CD14-positive monocyte (primary cell): ENCODE measurements around the gene CNR1. TPM values are rescaled to one million over a fixed set of nuclear protein-coding genes. Genes with fewer than 3 reads are reported as not detected.
A peak's percentile ranks its signal among the peaks of the same experiment; 100 is the strongest.

Experiments used
- DNase-seq, 3 donors: peaks; one replicate each; pipeline ENCODE4 v3.0.0-alpha.2; 2011 to 2022
- H2AFZ ChIP-seq: 2 replicates; pipeline ENCODE4 v1.6.0; 2012; ENCODE audit warnings: mild to moderate bottlenecking, low read depth, low read length, inconsistent platforms; ENCODE audit not compliant: insufficient read depth, poor library complexity, severe bottlenecking
- H3K27ac ChIP-seq, 2 donors: 1 replicate in 1 of 2; 2 replicates in 1 of 2; pipeline ENCODE4 v1.5.1; 2012 to 2013; ENCODE audit warnings: low read length in 2 of 2, control low read depth in 1 of 2, inconsistent platforms in 1 of 2, low read depth in 1 of 2, mild to moderate bottlenecking in 1 of 2
- H3K27me3 ChIP-seq, 2 donors: one replicate each; pipeline versions ENCODE4 v1.6.0 to v1.6.1; 2011 to 2013; ENCODE audit warnings: low read length in 2 of 2; ENCODE audit not compliant: control insufficient read depth in 2 of 2, insufficient read depth in 2 of 2
- H3K36me3 ChIP-seq, 2 donors: replicated peaks in 1 of 2; 1 replicate in 1 of 2; 2 replicates in 1 of 2; pipeline versions ENCODE4 v1.5.1 to v1.6.1; 2012 to 2013; ENCODE audit warnings: low read length in 2 of 2, control low read depth in 1 of 2, inconsistent platforms in 1 of 2, mild to moderate bottlenecking in 1 of 2; ENCODE audit not compliant: insufficient read depth in 2 of 2, control insufficient read depth in 1 of 2
- H3K4me1 ChIP-seq, 2 donors: 1 replicate in 1 of 2; 2 replicates in 1 of 2; pipeline versions ENCODE4 v1.5.1 to v1.6.1; 2012 to 2013; ENCODE audit warnings: low read length in 2 of 2, control low read depth in 1 of 2, inconsistent platforms in 1 of 2, mild to moderate bottlenecking in 1 of 2, moderate library complexity in 1 of 2; ENCODE audit not compliant: insufficient read depth in 2 of 2, control insufficient read depth in 1 of 2
- H3K4me2 ChIP-seq: replicated peaks from 2 replicates; pipeline ENCODE3; 2012; ENCODE audit warnings: low read length, moderate library complexity, mild to moderate bottlenecking; ENCODE audit not compliant: poor library complexity, severe bottlenecking; ENCODE audit errors: extremely low read depth
- H3K4me3 ChIP-seq, 3 experiments: fragments of 200-600 bp in 1 of 3; sonication (generic) in 1 of 3; replicated peaks in 1 of 3; 1 replicate in 2 of 3; 2 replicates in 1 of 3; pipeline ENCODE4 v1.5.1; 2011 to 2013; ENCODE audit warnings: low read length in 3 of 3, mild to moderate bottlenecking in 3 of 3, control low read depth in 2 of 3, low read depth in 2 of 3, inconsistent platforms in 1 of 3, moderate library complexity in 1 of 3
- H3K79me2 ChIP-seq: 2 replicates; pipeline ENCODE4 v1.6.0; 2012; ENCODE audit warnings: mild to moderate bottlenecking, control low read depth, inconsistent platforms, low read length, moderate library complexity; ENCODE audit not compliant: insufficient read depth
- H3K9ac ChIP-seq: 2 replicates; pipeline ENCODE4 v1.6.0; 2017; ENCODE audit warnings: low read length, mild to moderate bottlenecking; ENCODE audit not compliant: insufficient read depth, poor library complexity, severe bottlenecking
- H3K9me3 ChIP-seq, 2 donors: replicated peaks in 1 of 2; 1 replicate in 1 of 2; 2 replicates in 1 of 2; pipeline versions ENCODE4 v1.5.1 to v1.6.1; 2012 to 2013; ENCODE audit warnings: low read length in 2 of 2, control low read depth in 1 of 2; ENCODE audit not compliant: control insufficient read depth in 1 of 2, insufficient read depth in 1 of 2
- H4K20me1 ChIP-seq: 2 replicates; pipeline ENCODE4 v1.6.0; 2012; ENCODE audit warnings: mild to moderate bottlenecking, low read length, control low read depth, moderate library complexity; ENCODE audit not compliant: insufficient read depth
- H3K27ac Mint-ChIP-seq, 7 donors: one replicate each; pipeline ENCODE4 v1.8.0; 2020; ENCODE audit warnings: mild to moderate bottlenecking in 7 of 7, mixed read lengths in 7 of 7, moderate library complexity in 6 of 7, inconsistent platforms in 2 of 7
- H3K27me3 Mint-ChIP-seq, 3 donors: one replicate each; pipeline ENCODE4 v1.8.0; 2021 to 2022; ENCODE audit warnings: low read depth in 3 of 3, mild to moderate bottlenecking in 3 of 3, mixed read lengths in 3 of 3, moderate library complexity in 3 of 3, inconsistent platforms in 1 of 3
- H3K36me3 Mint-ChIP-seq, 2 donors: one replicate each; pipeline ENCODE4 v1.8.0; 2020; ENCODE audit warnings: mixed read lengths in 2 of 2, inconsistent platforms in 1 of 2, mild to moderate bottlenecking in 1 of 2
- H3K4me1 Mint-ChIP-seq: one replicate; pipeline ENCODE4 v1.8.0; 2020; ENCODE audit warnings: mild to moderate bottlenecking, mixed read lengths
- H3K4me3 Mint-ChIP-seq, 2 donors: one replicate each; pipeline ENCODE4 v1.8.0; 2020; ENCODE audit warnings: mild to moderate bottlenecking in 2 of 2, mixed read lengths in 2 of 2, moderate library complexity in 1 of 2
- H3K9me3 Mint-ChIP-seq, 7 donors: one replicate each; pipeline ENCODE4 v1.8.0; 2020 to 2022; ENCODE audit warnings: mixed read lengths in 7 of 7, mild to moderate bottlenecking in 6 of 7, moderate library complexity in 6 of 7, inconsistent platforms in 2 of 7
- CTCF ChIP-seq: fragments of 200-600 bp; IDR thresholded peaks from one replicate; pipeline ENCODE4 v1.8.0; 2022; ENCODE audit warnings: antibody characterized with exemption, mild to moderate bottlenecking
- WGBS: methylation state at CpG from one replicate; pipeline ENCODE4 v1.1.5; 2013; ENCODE audit warnings: missing lambda C conversion rate; ENCODE audit not compliant: insufficient coverage; 5-methylcytosine and 5-hydroxymethylcytosine counted together
- intact Hi-C, 2 donors: fragments of 100-400 bp; cut with micrococcal nuclease; formaldehyde crosslinking; loops; one replicate each; pipeline versions ENCODE4 v1.15.0 to v1.15.1; 2023
- polyA plus RNA-seq, 3 donors: library from polyadenylated mRNA; depleted of rRNA in 1 of 3; unstranded in 2 of 3; stranded (reverse) in 1 of 3; fragments of 300-500 nt in 2 of 3; fragments of >200 nt in 1 of 3; fragmentation: Illumina TruSeq in 2 of 3; gene quantifications; 1 replicate in 2 of 3; 2 replicates in 1 of 3; pipeline ENCODE4 v1.2.3, GENCODE V29; 2012 to 2021

Gene CNR1
- polyA plus RNA-seq, 3 donors: 0.04 to 0.07 TPM; not detected in 1

DNA sequence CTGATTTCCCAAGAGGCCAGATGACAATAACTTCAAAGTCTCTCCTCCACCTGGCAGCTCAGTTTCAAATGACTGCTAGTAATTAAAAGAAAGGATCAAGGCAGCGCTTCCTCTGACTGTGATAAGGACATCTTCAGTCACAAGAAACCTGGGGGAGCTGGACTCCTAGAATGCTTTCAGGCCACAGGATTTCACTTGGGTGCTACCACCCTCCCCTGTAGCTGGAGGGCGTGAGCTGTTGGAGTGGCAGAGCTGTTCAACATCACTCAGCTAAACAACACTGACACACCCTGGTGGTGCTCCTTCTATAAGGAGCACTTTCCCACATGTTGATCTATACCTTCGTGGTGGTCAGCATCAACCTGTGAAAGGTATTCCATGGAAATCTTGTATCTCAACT is 2.2 kb upstream of the CNR1 start:
- Mint-ChIP-seq H3K4me1 (peaks cover 14% of the 10 kb centered on the region), H3K4me3 (peak overlapping the region in 1 of 2 donors; percentile 85), H3K27me3 (peaks cover 63 to 78% (median 76%) of the 10 kb centered on the region in 3 donors), H3K36me3 (peaks cover 2 to 8% of the 10 kb centered on the region in 2 donors), H3K27ac (no peak overlapping the region), H3K9me3 (peaks cover 0 to 15% (median 7%) of the 10 kb centered on the region in 7 donors)
- H3K4me1 ChIP-seq: peaks cover 15 to 19% of the 10 kb centered on the region in 2 donors
- no peak for TF ChIP-seq CTCF
- intact Hi-C loops: no loop called here
- H3K27ac ChIP-seq: no peak overlapping the region
- H3K79me2 ChIP-seq: no peaks in the 10 kb centered on the region
- no peak overlapping the region for H3K9ac ChIP-seq
- H4K20me1 ChIP-seq: no peaks in the 10 kb centered on the region
- peaks cover 0 to 17% of the 10 kb centered on the region in 2 donors for H3K9me3 ChIP-seq
- WGBS: 74% methylated on average over 2 of the region's 3 CpGs
- H3K36me3 ChIP-seq: no peaks in the 10 kb centered on the region
- no peak for DNase-seq
- no peak overlapping the region for H3K4me3 ChIP-seq
- no peak overlapping the region for H3K4me2 ChIP-seq
- no peak overlapping the region for H2AFZ ChIP-seq
- H3K27me3 ChIP-seq: peaks cover 70 to 77% of the 10 kb centered on the region in 2 donors

- Mint-ChIP-seq H3K4me1 (peaks cover 14% of the 10 kb centered on the region), H3K27me3 (peaks cover 67 to 84% (median 77%) of the 10 kb centered on the region in 3 donors), H3K27ac (peak overlapping the region in 2 of 7 donors; percentile 2 to 14), H3K36me3 (peaks cover 2 to 8% of the 10 kb centered on the region in 2 donors), H3K9me3 (peaks cover 0 to 15% (median 7%) of the 10 kb centered on the region in 7 donors), H3K4me3 (peak overlapping the region in 1 of 2 donors; percentile 85)
- TF ChIP-seq CTCF: no peak
- H3K4me3 ChIP-seq: peak overlapping the region in 1 of 3 experiments; percentile 68
- H3K27me3 ChIP-seq: peaks cover 79 to 84% of the 10 kb centered on the region in 2 donors
- H3K36me3 ChIP-seq: no peaks in the 10 kb centered on the region
- DNase-seq: no peak
- H3K27ac ChIP-seq: no peak overlapping the region
- no peaks in the 10 kb centered on the region for H4K20me1 ChIP-seq
- intact Hi-C loops: no loop called here
- H3K79me2 ChIP-seq: no peaks in the 10 kb centered on the region
- WGBS: 4% methylated on average over 31 of the region's 40 CpGs
- H3K9me3 ChIP-seq: peaks cover 0 to 17% of the 10 kb centered on the region in 2 donors
- H3K9ac ChIP-seq: no peak overlapping the region
- no peak overlapping the region for H2AFZ ChIP-seq
- H3K4me1 ChIP-seq: peaks cover 15 to 19% of the 10 kb centered on the region in 2 donors
- H3K4me2 ChIP-seq: peak overlapping the region; percentile 77
Measured at GRCh38 chr6:88167352-88167937, 1.3 kb upstream of the CNR1 start.
